Measurements from ENCODE around the gene PCDHB2.
"Not testable (repeated sequence)": the region's sequence is repeated elsewhere in the genome, so short reads cannot be mapped to it uniquely, and the experiment has no call there.

PCDHB2 gene

DNA sequence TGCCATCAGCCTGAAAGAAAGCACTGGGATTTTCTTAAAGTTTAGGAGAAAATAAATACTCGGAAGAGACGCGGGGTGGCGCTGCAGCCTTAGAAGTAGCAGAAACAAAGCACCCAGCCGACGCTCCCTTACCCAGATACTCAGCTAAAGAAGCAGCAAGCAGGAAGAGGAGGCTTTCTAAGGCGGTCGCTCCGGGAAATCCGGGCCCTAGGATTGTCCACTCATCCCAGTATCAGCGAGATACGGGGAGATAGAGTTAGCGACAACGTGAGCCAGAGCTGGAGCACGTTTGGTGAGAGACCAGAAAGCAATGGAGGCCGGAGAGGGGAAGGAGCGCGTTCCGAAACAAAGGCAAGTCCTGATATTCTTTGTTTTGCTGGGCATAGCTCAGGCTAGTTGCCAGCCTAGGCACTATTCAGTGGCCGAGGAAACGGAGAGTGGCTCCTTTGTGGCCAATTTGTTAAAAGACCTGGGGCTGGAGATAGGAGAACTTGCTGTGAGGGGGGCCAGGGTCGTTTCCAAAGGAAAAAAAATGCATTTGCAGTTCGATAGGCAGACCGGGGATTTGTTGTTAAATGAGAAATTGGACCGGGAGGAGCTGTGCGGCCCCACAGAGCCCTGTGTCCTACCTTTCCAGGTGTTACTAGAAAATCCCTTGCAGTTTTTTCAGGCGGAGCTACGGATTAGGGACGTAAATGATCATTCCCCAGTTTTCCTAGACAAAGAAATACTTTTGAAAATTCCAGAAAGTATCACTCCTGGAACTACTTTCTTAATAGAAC is at the start of gene PCDHB2:
Gene PCDHB2 (plus strand): TSS at position 135 of the 782 bp plus-strand sequence. CDS start 176 bp downstream, at position 311.
- no peak for DNase-seq

GRCh38 chr5:141050622-141051520 is 43.5 kb upstream of the PCDHB2 start, which contains the start of gene PCDHB1:
Gene PCDHB1 (plus strand): TSS chr5:141051374. CDS start chr5:141051471, 97 bp downstream.
- no peak for DNase-seq

DNA sequence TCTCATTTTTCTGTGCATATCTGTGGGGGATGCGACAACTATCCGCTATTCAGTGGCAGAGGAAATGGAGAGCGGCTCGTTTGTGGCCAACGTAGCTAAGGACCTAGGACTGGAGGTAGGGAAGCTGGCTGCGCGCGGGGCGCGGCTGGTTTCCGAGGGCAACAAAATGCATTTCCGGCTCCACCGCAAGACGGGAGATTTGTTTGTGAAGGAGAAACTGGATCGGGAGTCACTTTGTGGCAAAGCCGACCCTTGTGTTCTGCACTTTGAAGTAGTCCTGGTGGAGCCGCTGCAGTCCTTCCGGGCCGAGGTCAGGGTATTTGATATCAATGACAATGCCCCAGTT is 42.9 kb upstream of the PCDHB2 start:
- no peak for DNase-seq

GRCh38 chr5:141077826-141078225 is 16.6 kb upstream of the PCDHB2 start:
- DNase-seq: no peak

DNA sequence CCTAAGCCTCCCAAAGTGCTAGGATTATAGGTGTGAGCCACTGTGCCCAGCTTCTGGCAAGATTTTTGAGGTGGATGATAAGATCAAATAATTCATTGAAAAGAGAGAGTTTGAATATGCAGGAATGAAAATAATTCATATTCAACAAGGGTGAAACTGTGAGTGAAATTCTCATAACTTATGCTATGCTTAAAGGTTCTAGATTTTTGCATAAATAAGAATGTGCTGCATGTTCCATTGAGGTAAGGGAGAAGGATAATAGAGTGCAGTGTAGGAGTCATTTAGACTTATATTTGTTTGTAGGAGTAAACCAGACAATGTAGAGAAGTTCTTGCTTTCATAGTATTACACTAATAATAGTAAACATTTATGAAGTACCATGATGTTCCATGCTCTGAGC is 12.2 kb upstream of the PCDHB2 start:
- DNase-seq: no peak

DNA sequence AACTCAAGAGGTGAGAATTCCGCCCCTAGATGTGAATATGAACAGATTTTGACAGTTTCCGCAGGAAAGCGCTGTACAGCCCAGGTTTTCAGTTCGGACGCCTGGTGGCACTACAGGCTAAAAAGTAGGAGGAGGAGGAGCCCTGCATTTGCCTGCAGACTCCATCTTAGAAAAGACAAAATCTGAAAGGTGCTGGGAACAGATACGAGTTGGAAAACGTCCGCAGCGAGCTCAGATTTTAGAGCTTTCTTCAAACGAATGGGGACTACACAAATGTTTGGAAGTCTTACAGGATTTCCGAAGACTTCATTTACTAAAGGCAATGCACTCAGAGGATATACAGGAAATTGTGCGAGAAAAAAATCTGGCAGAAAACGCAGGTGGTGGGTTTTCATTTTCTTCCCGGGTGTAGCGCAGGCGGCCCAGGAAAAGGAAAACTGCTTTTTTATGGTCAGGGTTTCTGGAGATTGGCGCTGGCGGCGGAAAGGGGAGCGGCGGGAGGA is 9.9 kb upstream of the PCDHB2 start:
- DNase-seq: peak; percentile 37

DNA sequence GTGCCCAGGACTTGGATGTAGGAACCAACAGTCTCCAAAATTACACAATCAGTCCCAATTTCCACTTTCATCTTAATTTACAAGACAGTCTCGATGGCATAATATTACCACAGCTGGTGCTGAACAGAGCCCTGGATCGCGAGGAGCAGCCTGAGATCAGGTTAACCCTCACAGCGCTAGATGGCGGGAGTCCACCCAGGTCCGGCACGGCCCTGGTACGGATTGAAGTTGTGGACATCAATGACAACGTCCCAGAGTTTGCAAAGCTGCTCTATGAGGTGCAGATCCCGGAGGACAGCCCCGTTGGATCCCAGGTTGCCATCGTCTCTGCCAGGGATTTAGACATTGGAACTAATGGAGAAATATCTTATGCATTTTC is 837 bp downstream of the PCDHB2 start:
- no peak for DNase-seq

DNA sequence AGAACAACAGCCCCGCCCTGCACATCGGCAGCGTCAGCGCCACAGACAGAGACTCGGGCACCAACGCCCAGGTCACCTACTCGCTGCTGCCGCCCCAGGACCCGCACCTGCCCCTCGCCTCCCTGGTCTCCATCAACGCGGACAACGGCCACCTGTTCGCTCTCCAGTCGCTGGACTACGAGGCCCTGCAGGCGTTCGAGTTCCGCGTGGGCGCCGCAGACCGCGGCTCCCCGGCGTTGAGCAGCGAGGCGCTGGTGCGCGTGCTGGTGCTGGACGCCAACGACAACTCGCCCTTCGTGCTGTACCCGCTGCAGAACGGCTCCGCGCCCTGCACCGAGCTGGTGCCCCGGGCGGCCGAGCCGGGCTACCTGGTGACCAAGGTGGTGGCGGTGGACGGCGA is 1.8 kb downstream of the PCDHB2 start:
- not testable (repeated sequence) for DNase-seq

DNA sequence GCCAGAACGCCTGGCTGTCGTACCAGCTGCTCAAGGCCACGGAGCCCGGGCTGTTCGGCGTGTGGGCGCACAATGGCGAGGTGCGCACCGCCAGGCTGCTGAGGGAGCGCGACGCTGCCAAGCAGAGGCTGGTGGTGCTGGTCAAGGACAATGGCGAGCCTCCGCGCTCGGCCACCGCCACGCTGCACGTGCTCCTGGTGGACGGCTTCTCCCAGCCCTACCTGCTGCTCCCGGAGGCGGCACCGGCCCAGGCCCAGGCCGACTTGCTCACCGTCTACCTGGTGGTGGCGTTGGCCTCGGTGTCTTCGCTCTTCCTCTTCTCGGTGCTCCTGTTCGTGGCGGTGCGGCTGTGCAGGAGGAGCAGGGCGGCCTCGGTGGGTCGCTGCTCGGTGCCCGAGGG is 2.2 kb downstream of the PCDHB2 start:
- DNase-seq: not testable (repeated sequence)

DNA sequence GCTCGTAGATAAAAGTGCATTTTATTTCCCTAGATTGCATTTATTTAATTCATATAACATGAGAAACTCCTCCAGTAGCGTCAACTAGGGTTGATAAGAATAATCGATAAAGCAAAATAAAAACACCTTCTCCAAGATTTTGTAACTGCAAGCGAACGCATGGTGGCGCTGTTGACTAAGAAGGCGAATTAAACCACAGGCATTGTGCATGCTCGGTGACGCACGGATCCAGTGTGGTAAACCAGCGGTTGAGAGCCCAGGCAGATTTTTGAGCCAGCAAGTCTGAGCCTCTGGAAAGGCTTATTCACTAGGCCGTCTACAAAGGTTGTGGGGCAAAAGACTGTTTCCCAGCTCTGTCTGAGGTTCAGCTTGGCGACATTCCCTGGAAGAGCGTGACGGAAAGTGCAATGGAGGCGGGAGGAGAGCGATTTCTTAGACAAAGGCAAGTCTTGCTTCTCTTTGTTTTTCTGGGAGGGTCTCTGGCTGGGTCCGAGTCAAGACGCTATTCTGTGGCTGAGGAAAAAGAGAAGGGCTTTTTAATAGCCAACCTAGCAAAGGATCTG is 5.9 kb downstream of the PCDHB2 start, which contains the start of gene PCDHB3:
Gene PCDHB3 (plus strand): TSS at position 231 of the 563 bp plus-strand sequence. CDS start 177 bp downstream, at position 408.
- DNase-seq: no peak

DNA sequence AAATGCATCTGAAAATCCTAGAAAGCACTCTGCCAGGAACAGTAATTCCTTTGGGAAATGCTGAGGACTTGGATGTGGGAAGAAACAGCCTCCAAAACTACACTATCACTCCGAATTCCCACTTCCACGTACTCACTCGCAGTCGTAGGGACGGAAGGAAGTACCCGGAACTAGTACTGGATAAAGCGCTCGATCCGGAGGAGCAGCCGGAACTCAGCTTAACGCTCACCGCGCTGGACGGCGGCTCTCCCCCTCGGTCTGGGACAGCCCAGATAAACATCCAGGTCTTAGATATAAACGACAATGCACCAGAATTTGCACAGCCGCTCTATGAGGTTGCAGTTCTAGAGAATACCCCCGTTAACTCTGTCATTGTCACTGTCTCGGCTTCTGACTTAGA is 6.6 kb downstream of the PCDHB2 start:
- DNase-seq: no peak

DNA sequence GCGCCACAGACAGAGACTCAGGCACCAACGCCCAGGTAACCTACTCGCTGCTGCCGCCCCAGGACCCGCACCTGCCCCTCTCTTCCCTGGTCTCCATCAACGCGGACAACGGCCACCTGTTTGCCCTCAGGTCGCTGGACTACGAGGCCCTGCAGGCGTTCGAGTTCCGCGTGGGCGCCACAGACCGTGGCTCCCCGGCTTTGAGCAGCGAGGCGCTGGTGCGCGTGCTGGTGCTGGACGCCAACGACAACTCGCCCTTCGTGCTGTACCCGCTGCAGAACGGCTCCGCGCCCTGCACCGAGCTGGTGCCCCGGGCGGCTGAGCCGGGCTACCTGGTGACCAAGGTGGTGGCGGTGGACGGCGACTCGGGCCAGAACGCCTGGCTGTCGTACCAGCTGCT is 7.7 kb downstream of the PCDHB2 start:
- DNase-seq: not testable (repeated sequence)

GRCh38 chr5:141102471-141102870 is 8.1 kb downstream of the PCDHB2 start:
- DNase-seq: not testable (repeated sequence)

DNA sequence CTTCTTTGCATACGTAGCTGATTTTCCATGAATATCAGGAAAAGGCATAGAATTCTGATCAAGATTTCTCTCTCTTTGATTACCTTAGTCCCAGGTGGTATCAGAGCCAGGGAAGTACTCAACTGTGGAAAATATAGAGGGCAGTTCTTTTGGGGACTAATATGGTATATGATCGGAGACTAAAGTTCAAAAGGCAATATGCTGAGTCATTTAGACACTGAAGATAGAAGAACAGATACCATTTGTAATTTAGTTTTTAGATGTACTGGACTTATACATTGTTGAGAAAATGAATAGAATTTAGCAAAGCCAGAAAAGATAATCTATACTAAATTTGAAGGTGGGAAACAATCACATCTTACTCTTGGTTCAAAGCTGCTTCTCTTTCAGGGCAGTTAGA is 10.9 kb downstream of the PCDHB2 start:
- no peak for DNase-seq

GRCh38 chr5:141119250-141119649 is 24.8 kb downstream of the PCDHB2 start:
- no peak for DNase-seq

- DNase-seq: no peak
Observed at GRCh38 chr5:141121563-141121962, 27.1 kb downstream of the PCDHB2 start, which contains the start of gene PCDHB4. Gene PCDHB4 (plus strand): TSS chr5:141121818. CDS start chr5:141121999, 181 bp downstream.

- no peak for DNase-seq
Observed at GRCh38 chr5:141121985-141122384, 27.6 kb downstream of the PCDHB2 start.

DNA sequence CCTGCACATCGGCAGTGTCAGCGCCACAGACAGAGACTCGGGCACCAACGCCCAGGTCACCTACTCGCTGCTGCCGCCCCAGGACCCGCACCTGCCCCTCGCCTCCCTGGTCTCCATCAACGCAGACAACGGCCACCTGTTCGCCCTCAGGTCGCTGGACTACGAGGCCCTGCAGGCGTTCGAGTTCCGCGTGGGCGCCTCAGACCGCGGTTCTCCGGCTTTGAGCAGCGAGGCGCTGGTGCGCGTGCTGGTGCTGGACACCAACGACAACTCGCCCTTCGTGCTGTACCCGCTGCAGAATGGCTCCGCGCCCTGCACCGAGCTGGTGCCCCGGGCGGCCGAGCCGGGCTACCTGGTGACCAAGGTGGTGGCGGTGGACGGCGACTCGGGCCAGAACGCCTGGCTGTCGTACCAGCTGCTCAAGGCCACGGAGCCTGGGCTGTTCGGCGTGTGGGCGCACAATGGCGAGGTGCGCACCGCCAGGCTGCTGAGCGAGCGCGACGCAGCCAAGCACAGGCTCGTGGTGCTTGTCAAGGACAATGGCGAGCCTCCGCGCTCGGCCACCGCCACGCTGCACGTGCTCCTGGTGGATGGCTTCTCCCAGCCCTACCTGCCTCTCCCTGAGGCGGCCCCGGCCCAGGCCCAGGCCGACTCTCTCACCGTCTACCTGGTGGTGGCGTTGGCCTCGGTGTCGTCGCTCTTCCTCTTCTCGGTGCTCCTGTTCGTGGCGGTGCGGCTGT is 29.2 kb downstream of the PCDHB2 start:
- DNase-seq: not testable (repeated sequence)

- no peak for DNase-seq
Observed at GRCh38 chr5:141127305-141127704, 32.9 kb downstream of the PCDHB2 start.

GRCh38 chr5:141135030-141135717 is 40.8 kb downstream of the PCDHB2 start, which contains the start of gene PCDHB5:
Gene PCDHB5 (plus strand): TSS chr5:141135206. CDS start chr5:141135435, 229 bp downstream.
- DNase-seq: peak; percentile 42

DNA sequence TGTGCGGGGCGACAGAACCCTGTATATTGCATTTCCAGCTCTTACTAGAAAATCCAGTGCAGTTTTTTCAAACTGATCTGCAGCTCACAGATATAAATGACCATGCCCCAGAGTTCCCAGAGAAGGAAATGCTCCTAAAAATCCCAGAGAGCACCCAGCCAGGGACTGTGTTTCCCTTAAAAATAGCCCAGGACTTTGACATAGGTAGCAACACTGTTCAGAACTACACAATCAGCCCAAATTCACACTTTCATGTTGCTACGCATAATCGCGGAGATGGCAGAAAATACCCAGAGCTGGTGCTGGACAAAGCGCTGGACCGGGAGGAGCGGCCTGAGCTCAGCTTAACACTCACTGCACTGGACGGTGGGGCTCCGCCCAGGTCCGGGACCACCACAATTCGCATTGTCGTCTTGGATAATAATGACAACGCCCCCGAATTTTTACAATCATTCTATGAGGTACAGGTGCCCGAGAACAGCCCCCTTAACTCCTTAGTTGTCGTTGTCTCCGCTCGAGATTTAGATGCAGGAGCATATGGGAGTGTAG is 41.4 kb downstream of the PCDHB2 start:
- DNase-seq: no peak

Measured in NCI-H1417 treated with DMSO at 0.1 percent for 48 hours (cell line).